ENCODE data around the gene TSPAN2. TPM values are rescaled to one million over a fixed set of nuclear protein-coding genes. Genes with fewer than 3 reads are reported as not detected.

The TSPAN2 gene
- total and polyA plus RNA-seq, 2 experiments from 2014 or later: 11.2 to 11.8 TPM

DNA sequence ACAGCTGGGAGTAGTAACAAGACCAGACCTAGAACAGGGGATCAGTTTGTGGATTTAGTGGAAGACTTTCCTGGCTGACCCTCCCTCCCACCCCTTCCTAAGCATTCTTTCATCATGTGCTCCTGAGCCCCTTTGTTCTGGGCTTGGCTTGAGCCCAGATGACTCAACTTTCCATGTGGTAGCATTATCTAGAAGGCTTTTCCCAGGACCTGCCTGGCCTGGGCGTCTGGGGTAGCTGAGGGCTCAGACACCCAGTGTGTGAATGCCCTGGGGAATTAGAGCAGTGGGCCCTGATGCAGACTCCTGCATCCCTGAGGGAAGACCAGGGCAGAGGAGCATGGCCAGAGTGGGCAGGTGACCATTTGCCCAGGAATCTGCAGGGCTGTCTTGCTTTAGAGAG, 44.1 kb upstream of the TSPAN2 start:
- no peak overlapping the region for H3K4me2 ChIP-seq
- H3K4me3 ChIP-seq: no peak overlapping the region

More for the DNA sequence above, 44.1 kb upstream of the TSPAN2 start:
- H3K4me1 Mint-ChIP-seq: no peaks in the 10 kb centered on the region
- Histone ChIP-seq H3K27ac (ENCODE audit: low read depth) (no peak overlapping the region), H3F3A (replicated peaks; ENCODE audit: low read depth) (no peaks in the 10 kb centered on the region), H3K79me2 (replicated peaks; ENCODE audit: insufficient read depth) (no peaks in the 10 kb centered on the region), H3K9me2 (ENCODE audit: insufficient read depth) (peaks cover 6% of the 10 kb centered on the region; the same call in 1 of the 2 replicates), H2AFZ (no peak overlapping the region), H3K36me3 (ENCODE audit: insufficient read depth) (no peaks in the 10 kb centered on the region), H3K4me1 (ENCODE audit: insufficient read depth) (no peaks in the 10 kb centered on the region), H4K20me1 (replicated peaks; ENCODE audit: insufficient read depth) (no peaks in the 10 kb centered on the region), H3K27me3 (ENCODE audit: insufficient read depth) (no peaks in the 10 kb centered on the region)
- H3K9me3 Mint-ChIP-seq: no peaks in the 10 kb centered on the region
- H3K4me3 Mint-ChIP-seq: no peak overlapping the region
- no peak overlapping the region for H3K27ac Mint-ChIP-seq
- H3K27me3 Mint-ChIP-seq (ENCODE audit: insufficient read depth, low read depth, poor library complexity): peaks cover 3% of the 10 kb centered on the region
- no peaks in the 10 kb centered on the region for H3K36me3 Mint-ChIP-seq (ENCODE audit: low read depth)
- DNase-seq (ENCODE audit: low spot score) (no peak), ATAC-seq (no peak)
- TF ChIP-seq ZNF331 (CRISPR knock-in tag; IDR thresholded peaks at IDR 0.05; ENCODE audit: low read depth) (no peak), STAT1 (IDR thresholded peaks at IDR 0.05; ENCODE audit: unreplicated experiment) (no peak), ZNF114 (CRISPR knock-in tag; IDR thresholded peaks at IDR 0.05) (no peak), CREB1 (CRISPR knock-in tag; IDR thresholded peaks at IDR 0.05; ENCODE audit: low read depth) (no peak), EZH2phosphoT487 (IDR thresholded peaks at IDR 0.05; ENCODE audit: unreplicated experiment) (no peak), POLR2AphosphoS5 (IDR thresholded peaks at IDR 0.05; ENCODE audit: low read depth) (no peak), NANOG (IDR thresholded peaks at IDR 0.05; ENCODE audit: borderline replicate concordance) (no peak), JUNB (IDR thresholded peaks at IDR 0.05; ENCODE audit: unreplicated experiment) (no peak), EZH2 (IDR thresholded peaks at IDR 0.05; ENCODE audit: low read depth, unreplicated experiment) (no peak)
- TF ChIP-seq, protein P1, sequence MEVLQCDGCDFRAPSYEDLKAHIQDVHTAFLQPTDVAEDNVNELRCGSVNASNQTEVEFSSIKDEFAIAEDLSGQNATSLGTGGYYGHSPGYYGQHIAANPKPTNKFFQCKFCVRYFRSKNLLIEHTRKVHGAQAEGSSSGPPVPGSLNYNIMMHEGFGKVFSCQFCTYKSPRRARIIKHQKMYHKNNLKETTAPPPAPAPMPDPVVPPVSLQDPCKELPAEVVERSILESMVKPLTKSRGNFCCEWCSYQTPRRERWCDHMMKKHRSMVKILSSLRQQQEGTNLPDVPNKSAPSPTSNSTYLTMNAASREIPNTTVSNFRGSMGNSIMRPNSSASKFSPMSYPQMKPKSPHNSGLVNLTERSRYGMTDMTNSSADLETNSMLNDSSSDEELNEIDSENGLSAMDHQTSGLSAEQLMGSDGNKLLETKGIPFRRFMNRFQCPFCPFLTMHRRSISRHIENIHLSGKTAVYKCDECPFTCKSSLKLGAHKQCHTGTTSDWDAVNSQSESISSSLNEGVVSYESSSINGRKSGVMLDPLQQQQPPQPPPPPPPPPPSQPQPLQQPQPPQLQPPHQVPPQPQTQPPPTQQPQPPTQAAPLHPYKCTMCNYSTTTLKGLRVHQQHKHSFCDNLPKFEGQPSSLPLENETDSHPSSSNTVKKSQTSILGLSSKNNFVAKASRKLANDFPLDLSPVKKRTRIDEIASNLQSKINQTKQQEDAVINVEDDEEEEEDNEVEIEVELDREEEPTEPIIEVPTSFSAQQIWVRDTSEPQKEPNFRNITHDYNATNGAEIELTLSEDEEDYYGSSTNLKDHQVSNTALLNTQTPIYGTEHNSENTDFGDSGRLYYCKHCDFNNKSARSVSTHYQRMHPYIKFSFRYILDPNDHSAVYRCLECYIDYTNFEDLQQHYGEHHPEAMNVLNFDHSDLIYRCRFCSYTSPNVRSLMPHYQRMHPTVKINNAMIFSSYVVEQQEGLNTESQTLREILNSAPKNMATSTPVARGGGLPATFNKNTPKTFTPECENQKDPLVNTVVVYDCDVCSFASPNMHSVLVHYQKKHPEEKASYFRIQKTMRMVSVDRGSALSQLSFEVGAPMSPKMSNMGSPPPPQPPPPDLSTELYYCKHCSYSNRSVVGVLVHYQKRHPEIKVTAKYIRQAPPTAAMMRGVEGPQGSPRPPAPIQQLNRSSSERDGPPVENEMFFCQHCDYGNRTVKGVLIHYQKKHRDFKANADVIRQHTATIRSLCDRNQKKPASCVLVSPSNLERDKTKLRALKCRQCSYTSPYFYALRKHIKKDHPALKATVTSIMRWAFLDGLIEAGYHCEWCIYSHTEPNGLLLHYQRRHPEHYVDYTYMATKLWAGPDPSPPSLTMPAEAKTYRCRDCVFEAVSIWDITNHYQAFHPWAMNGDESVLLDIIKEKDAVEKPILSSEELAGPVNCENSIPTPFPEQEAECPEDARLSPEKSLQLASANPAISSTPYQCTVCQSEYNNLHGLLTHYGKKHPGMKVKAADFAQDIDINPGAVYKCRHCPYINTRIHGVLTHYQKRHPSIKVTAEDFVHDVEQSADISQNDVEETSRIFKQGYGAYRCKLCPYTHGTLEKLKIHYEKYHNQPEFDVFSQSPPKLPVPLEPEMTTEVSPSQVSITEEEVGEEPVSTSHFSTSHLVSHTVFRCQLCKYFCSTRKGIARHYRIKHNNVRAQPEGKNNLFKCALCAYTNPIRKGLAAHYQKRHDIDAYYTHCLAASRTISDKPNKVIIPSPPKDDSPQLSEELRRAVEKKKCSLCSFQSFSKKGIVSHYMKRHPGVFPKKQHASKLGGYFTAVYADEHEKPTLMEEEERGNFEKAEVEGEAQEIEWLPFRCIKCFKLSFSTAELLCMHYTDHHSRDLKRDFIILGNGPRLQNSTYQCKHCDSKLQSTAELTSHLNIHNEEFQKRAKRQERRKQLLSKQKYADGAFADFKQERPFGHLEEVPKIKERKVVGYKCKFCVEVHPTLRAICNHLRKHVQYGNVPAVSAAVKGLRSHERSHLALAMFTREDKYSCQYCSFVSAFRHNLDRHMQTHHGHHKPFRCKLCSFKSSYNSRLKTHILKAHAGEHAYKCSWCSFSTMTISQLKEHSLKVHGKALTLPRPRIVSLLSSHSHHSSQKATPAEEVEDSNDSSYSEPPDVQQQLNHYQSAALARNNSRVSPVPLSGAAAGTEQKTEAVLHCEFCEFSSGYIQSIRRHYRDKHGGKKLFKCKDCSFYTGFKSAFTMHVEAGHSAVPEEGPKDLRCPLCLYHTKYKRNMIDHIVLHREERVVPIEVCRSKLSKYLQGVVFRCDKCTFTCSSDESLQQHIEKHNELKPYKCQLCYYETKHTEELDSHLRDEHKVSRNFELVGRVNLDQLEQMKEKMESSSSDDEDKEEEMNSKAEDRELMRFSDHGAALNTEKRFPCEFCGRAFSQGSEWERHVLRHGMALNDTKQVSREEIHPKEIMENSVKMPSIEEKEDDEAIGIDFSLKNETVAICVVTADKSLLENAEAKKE (CRISPR knock-in tag; IDR thresholded peaks at IDR 0.05): no peak
- TF ChIP-seq, protein P2, sequence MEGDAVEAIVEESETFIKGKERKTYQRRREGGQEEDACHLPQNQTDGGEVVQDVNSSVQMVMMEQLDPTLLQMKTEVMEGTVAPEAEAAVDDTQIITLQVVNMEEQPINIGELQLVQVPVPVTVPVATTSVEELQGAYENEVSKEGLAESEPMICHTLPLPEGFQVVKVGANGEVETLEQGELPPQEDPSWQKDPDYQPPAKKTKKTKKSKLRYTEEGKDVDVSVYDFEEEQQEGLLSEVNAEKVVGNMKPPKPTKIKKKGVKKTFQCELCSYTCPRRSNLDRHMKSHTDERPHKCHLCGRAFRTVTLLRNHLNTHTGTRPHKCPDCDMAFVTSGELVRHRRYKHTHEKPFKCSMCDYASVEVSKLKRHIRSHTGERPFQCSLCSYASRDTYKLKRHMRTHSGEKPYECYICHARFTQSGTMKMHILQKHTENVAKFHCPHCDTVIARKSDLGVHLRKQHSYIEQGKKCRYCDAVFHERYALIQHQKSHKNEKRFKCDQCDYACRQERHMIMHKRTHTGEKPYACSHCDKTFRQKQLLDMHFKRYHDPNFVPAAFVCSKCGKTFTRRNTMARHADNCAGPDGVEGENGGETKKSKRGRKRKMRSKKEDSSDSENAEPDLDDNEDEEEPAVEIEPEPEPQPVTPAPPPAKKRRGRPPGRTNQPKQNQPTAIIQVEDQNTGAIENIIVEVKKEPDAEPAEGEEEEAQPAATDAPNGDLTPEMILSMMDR (conservative IDR thresholded peaks at IDR 0.05; ENCODE audit: low read depth in 2 of 2): no peak
- TF ChIP-seq, protein P3, sequence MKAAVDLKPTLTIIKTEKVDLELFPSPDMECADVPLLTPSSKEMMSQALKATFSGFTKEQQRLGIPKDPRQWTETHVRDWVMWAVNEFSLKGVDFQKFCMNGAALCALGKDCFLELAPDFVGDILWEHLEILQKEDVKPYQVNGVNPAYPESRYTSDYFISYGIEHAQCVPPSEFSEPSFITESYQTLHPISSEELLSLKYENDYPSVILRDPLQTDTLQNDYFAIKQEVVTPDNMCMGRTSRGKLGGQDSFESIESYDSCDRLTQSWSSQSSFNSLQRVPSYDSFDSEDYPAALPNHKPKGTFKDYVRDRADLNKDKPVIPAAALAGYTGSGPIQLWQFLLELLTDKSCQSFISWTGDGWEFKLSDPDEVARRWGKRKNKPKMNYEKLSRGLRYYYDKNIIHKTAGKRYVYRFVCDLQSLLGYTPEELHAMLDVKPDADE (IDR thresholded peaks at IDR 0.05): no peak
- TF ChIP-seq, protein P4, sequence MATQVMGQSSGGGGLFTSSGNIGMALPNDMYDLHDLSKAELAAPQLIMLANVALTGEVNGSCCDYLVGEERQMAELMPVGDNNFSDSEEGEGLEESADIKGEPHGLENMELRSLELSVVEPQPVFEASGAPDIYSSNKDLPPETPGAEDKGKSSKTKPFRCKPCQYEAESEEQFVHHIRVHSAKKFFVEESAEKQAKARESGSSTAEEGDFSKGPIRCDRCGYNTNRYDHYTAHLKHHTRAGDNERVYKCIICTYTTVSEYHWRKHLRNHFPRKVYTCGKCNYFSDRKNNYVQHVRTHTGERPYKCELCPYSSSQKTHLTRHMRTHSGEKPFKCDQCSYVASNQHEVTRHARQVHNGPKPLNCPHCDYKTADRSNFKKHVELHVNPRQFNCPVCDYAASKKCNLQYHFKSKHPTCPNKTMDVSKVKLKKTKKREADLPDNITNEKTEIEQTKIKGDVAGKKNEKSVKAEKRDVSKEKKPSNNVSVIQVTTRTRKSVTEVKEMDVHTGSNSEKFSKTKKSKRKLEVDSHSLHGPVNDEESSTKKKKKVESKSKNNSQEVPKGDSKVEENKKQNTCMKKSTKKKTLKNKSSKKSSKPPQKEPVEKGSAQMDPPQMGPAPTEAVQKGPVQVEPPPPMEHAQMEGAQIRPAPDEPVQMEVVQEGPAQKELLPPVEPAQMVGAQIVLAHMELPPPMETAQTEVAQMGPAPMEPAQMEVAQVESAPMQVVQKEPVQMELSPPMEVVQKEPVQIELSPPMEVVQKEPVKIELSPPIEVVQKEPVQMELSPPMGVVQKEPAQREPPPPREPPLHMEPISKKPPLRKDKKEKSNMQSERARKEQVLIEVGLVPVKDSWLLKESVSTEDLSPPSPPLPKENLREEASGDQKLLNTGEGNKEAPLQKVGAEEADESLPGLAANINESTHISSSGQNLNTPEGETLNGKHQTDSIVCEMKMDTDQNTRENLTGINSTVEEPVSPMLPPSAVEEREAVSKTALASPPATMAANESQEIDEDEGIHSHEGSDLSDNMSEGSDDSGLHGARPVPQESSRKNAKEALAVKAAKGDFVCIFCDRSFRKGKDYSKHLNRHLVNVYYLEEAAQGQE (IDR thresholded peaks at IDR 0.05; ENCODE audit: unreplicated experiment): no peak

Data from GM23338 (cell line).